Measurements from ENCODE around the gene ING2.

ING2 gene

GRCh38 chr4:183515411-183515810, 10.6 kb downstream of the ING2 start:
- TF ChIP-seq CTCF (IDR thresholded peaks at IDR 0.05; ENCODE audit: control insufficient read depth, extremely low read depth, insufficient read depth) = no peak
- no peak overlapping the region for H3K4me3 ChIP-seq (ENCODE audit: low read depth, low read length)
- no peak for DNase-seq (ENCODE audit: low read depth)

- no peak for TF ChIP-seq CTCF (IDR thresholded peaks at IDR 0.05; ENCODE audit: control insufficient read depth, extremely low read depth, insufficient read depth)
- DNase-seq (ENCODE audit: low read depth) = no peak
- no peak overlapping the region for H3K4me3 ChIP-seq (ENCODE audit: low read depth, low read length)
These were observed 12.3 kb downstream of the ING2 start for GRCh38 chr4:183517194-183517593.

- H3K4me3 ChIP-seq (ENCODE audit: low read depth, low read length) = no peak overlapping the region
- TF ChIP-seq CTCF (IDR thresholded peaks at IDR 0.05; ENCODE audit: control insufficient read depth, extremely low read depth, insufficient read depth) = no peak
- no peak for DNase-seq (ENCODE audit: low read depth)
These were observed 12.9 kb downstream of the ING2 start for GRCh38 chr4:183517781-183518180.

- TF ChIP-seq CTCF (IDR thresholded peaks at IDR 0.05; ENCODE audit: control insufficient read depth, extremely low read depth, insufficient read depth) = no peak
- no peak for DNase-seq (ENCODE audit: low read depth)
- H3K4me3 ChIP-seq (ENCODE audit: low read depth, low read length) = no peak overlapping the region
These were observed 18.0 kb downstream of the ING2 start for GRCh38 chr4:183522821-183523220.

GRCh38 chr4:183527326-183527725, 22.5 kb downstream of the ING2 start:
- no peak for TF ChIP-seq CTCF (IDR thresholded peaks at IDR 0.05; ENCODE audit: control insufficient read depth, extremely low read depth, insufficient read depth)
- no peak overlapping the region for H3K4me3 ChIP-seq (ENCODE audit: low read depth, low read length)
- no peak for DNase-seq (ENCODE audit: low read depth)

GRCh38 chr4:183532821-183533220, 28.0 kb downstream of the ING2 start:
- no peak for TF ChIP-seq CTCF (IDR thresholded peaks at IDR 0.05; ENCODE audit: control insufficient read depth, extremely low read depth, insufficient read depth)
- DNase-seq (ENCODE audit: low read depth) = no peak
- H3K4me3 ChIP-seq (ENCODE audit: low read depth, low read length) = no peak overlapping the region

- no peak for TF ChIP-seq CTCF (IDR thresholded peaks at IDR 0.05; ENCODE audit: control insufficient read depth, extremely low read depth, insufficient read depth)
- H3K4me3 ChIP-seq (ENCODE audit: low read depth, low read length) = no peak overlapping the region
- DNase-seq (ENCODE audit: low read depth) = no peak
These were observed 28.8 kb downstream of the ING2 start for GRCh38 chr4:183533698-183534097.

All from LNCaP clone FGC (cell line).